Cardiac septum (tissue), 1 donor: ENCODE measurements around the gene LYPD5. TPM values are rescaled to one million over a fixed set of nuclear protein-coding genes. Genes with fewer than 3 reads are reported as not detected.
"Not testable (repeated sequence)": the region's sequence is repeated elsewhere in the genome, so short reads cannot be mapped to it uniquely, and the experiment has no call there.

Source experiments
- DNase-seq: peaks from one replicate; pipeline ENCODE4 v3.0.0-alpha.2; 2020; ENCODE audit warnings: low spot score
- intact Hi-C: fragments of 100-400 bp; cut with DNase I; formaldehyde crosslinking; loops from one replicate; pipeline ENCODE4 v1.14.0; 2022
- total RNA-seq: library from RNA; stranded (reverse); fragmentation: NEBNext Ultra II Directional; extraction: Animal tissue kit (Norgen Biotek cat#: 25700); gene quantifications from one replicate; pipeline ENCODE4 v1.2.1, GENCODE V29; 2021
- donor health status: DM: no; HTN: no; CAD: no.

The LYPD5 gene
- total RNA-seq, 1 donor from 2014 or later, result 1.3 TPM

GRCh38 chr19:43780706-43781525 lies 21.3 kb downstream of the LYPD5 start, which contains the start of gene KCNN4:
KCNN4 (minus strand) TSS chr19:43780973; CDS start chr19:43780861, 112 bp downstream.
- intact Hi-C loops, result loop anchor here (10.0 kb wide), 2 partner anchors 106 to 246 kb away; partner anchors contain the start of genes PLAUR and ZNF575

GRCh38 chr19:43779820-43780219 lies 22.4 kb downstream of the LYPD5 start:
- intact Hi-C loops, result loop anchor here (10.0 kb wide), 2 partner anchors 105 to 245 kb away; partner anchors contain the start of genes PLAUR and ZNF575
- no peak for DNase-seq

More at GRCh38 chr19:43780706-43781525, 21.3 kb downstream of the LYPD5 start, which contains the start of gene KCNN4:
- DNase-seq, result peak; percentile 67

- intact Hi-C loops, result no loop called here
- DNase-seq, result peak; percentile 83
Observed at GRCh38 chr19:43779147-43779819, 23.0 kb downstream of the LYPD5 start.

- no peak for DNase-seq
- intact Hi-C loops, result no loop called here
Observed at GRCh38 chr19:43778651-43779050, 23.6 kb downstream of the LYPD5 start.

GRCh38 chr19:43777163-43777695 lies 25.0 kb downstream of the LYPD5 start:
- DNase-seq, result no peak
- intact Hi-C loops, result no loop called here

GRCh38 chr19:43776286-43776685 lies 26.0 kb downstream of the LYPD5 start:
- intact Hi-C loops, result no loop called here
- DNase-seq, result no peak

- intact Hi-C loops, result no loop called here
- DNase-seq, result no peak
Observed at GRCh38 chr19:43775299-43775890, 26.9 kb downstream of the LYPD5 start.

- DNase-seq, intact Hi-C loops: not testable (repeated sequence)
Observed at GRCh38 chr19:43774940-43775258, 27.3 kb downstream of the LYPD5 start.

- intact Hi-C loops, result no loop called here
- DNase-seq, result no peak
Observed at GRCh38 chr19:43774103-43774939, 27.9 kb downstream of the LYPD5 start.

- intact Hi-C loops, result no loop called here
- no peak for DNase-seq
Observed at GRCh38 chr19:43773725-43774102, 28.5 kb downstream of the LYPD5 start.

GRCh38 chr19:43769256-43769655 lies 33.0 kb downstream of the LYPD5 start:
- DNase-seq, result no peak
- intact Hi-C loops, result no loop called here

GRCh38 chr19:43768273-43769050 lies 33.8 kb downstream of the LYPD5 start:
- no peak for DNase-seq
- intact Hi-C loops, result no loop called here

GRCh38 chr19:43767818-43768217 lies 34.4 kb downstream of the LYPD5 start:
- intact Hi-C loops, result no loop called here
- DNase-seq, result no peak

- no peak for DNase-seq
- intact Hi-C loops, result no loop called here
Observed at GRCh38 chr19:43767316-43767715, 34.9 kb downstream of the LYPD5 start.

GRCh38 chr19:43766755-43767043 lies 35.5 kb downstream of the LYPD5 start:
- intact Hi-C loops, result no loop called here

GRCh38 chr19:43765109-43765876 lies 37.0 kb downstream of the LYPD5 start:
- intact Hi-C loops, result no loop called here
- DNase-seq, result no peak

More at GRCh38 chr19:43766755-43767043, 35.5 kb downstream of the LYPD5 start:
- no peak for DNase-seq

- intact Hi-C loops, DNase-seq: not testable (repeated sequence)
Observed at GRCh38 chr19:43764684-43765083, 37.6 kb downstream of the LYPD5 start.

GRCh38 chr19:43763473-43763939 lies 38.7 kb downstream of the LYPD5 start:
- DNase-seq, result no peak
- intact Hi-C loops, result no loop called here
